SK-N-SH treated with all-trans-retinoic acid at 6 μM for 48 hours (cell line): ENCODE measurements around the gene APOL5.

Experiments used
- CREB5 ChIP-seq: fragments of 250-450 bp; sonication (Bioruptor Pico); IDR thresholded peaks from 2 replicates; pipeline ENCODE4 v1.5.1; 2020; ENCODE audit warnings: low read depth, mild to moderate bottlenecking, moderate library complexity
- GLIS3 ChIP-seq: fragments of 250-450 bp; sonication (Bioruptor Pico); IDR thresholded peaks from 2 replicates; pipeline ENCODE4 v1.5.0; 2020; ENCODE audit warnings: mild to moderate bottlenecking, moderate library complexity
- POU6F1 ChIP-seq: fragments of 250-450 bp; sonication (Bioruptor Pico); IDR thresholded peaks from 2 replicates; pipeline ENCODE4 v1.8.0; 2021; ENCODE audit warnings: low read depth, mild to moderate bottlenecking, moderate library complexity, borderline replicate concordance
- TCF4 ChIP-seq: fragments of 250-450 bp; sonication (Bioruptor Pico); IDR thresholded peaks from 2 replicates; pipeline ENCODE4 v1.8.0; 2021; ENCODE audit warnings: mild to moderate bottlenecking, moderate library complexity, borderline replicate concordance
- TF ChIP-seq, protein P1 (sequence below): fragments of 250-450 bp; sonication (Bioruptor Pico); IDR thresholded peaks from 2 replicates; pipeline ENCODE4 v1.5.1; 2021; ENCODE audit warnings: mild to moderate bottlenecking, moderate library complexity

- TF ChIP-seq POU6F1 (CRISPR knock-in tag) (no peak), CREB5 (CRISPR knock-in tag) (no peak), GLIS3 (CRISPR knock-in tag) (no peak), TCF4 (CRISPR knock-in tag) (no peak)
- TF ChIP-seq, protein P1, sequence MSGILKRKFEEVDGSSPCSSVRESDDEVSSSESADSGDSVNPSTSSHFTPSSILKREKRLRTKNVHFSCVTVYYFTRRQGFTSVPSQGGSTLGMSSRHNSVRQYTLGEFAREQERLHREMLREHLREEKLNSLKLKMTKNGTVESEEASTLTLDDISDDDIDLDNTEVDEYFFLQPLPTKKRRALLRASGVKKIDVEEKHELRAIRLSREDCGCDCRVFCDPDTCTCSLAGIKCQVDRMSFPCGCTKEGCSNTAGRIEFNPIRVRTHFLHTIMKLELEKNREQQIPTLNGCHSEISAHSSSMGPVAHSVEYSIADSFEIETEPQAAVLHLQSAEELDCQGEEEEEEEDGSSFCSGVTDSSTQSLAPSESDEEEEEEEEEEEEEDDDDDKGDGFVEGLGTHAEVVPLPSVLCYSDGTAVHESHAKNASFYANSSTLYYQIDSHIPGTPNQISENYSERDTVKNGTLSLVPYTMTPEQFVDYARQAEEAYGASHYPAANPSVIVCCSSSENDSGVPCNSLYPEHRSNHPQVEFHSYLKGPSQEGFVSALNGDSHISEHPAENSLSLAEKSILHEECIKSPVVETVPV, result no peak
Measured at GRCh38 chr22:35728639-35729308, 11.1 kb downstream of the APOL5 start.
